Sigmoid colon (tissue), 7 donors: ENCODE measurements around the gene NFIA. TPM values are rescaled to one million over a fixed set of nuclear protein-coding genes. Genes with fewer than 3 reads are reported as not detected.

Source experiments
- DNase-seq: peaks from one replicate; pipeline ENCODE4 v3.0.0-alpha.2; 2019
- H3K27ac ChIP-seq, 4 donors: fragments of 200-600 bp; sonication (generic); one replicate each; pipeline ENCODE4 v1.5.1; 2016 to 2019; ENCODE audit warnings: mild to moderate bottlenecking in 1 of 4
- H3K27me3 ChIP-seq, 3 donors: fragments of 200-600 bp; sonication (generic); one replicate each; pipeline ENCODE4 v1.5.1; 2019; ENCODE audit warnings: mild to moderate bottlenecking in 1 of 3
- H3K36me3 ChIP-seq, 4 donors: fragments of 200-600 bp; sonication (generic); one replicate each; pipeline ENCODE4 v1.5.1; 2016 to 2019
- H3K4me1 ChIP-seq, 4 donors: fragments of 200-600 bp; sonication (generic); one replicate each; pipeline ENCODE4 v1.5.1; 2017 to 2019
- H3K4me3 ChIP-seq, 4 donors: fragments of 200-600 bp; sonication (generic); one replicate each; pipeline ENCODE4 v1.5.1; 2017 to 2019; ENCODE audit warnings: mild to moderate bottlenecking in 2 of 4, moderate library complexity in 1 of 4
- H3K9me3 ChIP-seq, 4 donors: fragments of 200-600 bp in 3 of 4; sonication (generic) in 3 of 4; one replicate each; pipeline versions ENCODE4 v1.5.1 to v1.6.1; 2013 to 2019
- CTCF ChIP-seq, 4 experiments: fragments of 450-650 bp in 3 of 4; fragments of 200-600 bp in 1 of 4; IDR thresholded peaks; one replicate each; pipeline ENCODE4 v1.5.1; 2016 to 2019; ENCODE audit warnings: antibody characterized with exemption in 4 of 4, mild to moderate bottlenecking in 3 of 4, moderate library complexity in 2 of 4
- EP300 ChIP-seq, 4 donors: sonication (generic); formaldehyde crosslinking; IDR thresholded peaks; one replicate each; pipeline ENCODE4 v1.6.1; 2017; ENCODE audit warnings: antibody characterized with exemption in 4 of 4
- POLR2A ChIP-seq, 2 donors: fragments of 450-650 bp; IDR thresholded peaks; one replicate each; pipeline ENCODE4 v1.6.1; 2016; ENCODE audit warnings: antibody characterized with exemption in 2 of 2, mild to moderate bottlenecking in 2 of 2, moderate library complexity in 2 of 2
- POLR2AphosphoS5 ChIP-seq, 4 donors: sonication (generic); formaldehyde crosslinking; IDR thresholded peaks; one replicate each; pipeline ENCODE4 v1.6.1; 2017; ENCODE audit warnings: antibody characterized with exemption in 4 of 4
- WGBS, 2 donors: extraction: QIAGEN DNeasy Blood & Tissue Kit; methylation state at CpG; one replicate each; pipeline ENCODE4 v1.1.7; 2013; 5-methylcytosine and 5-hydroxymethylcytosine counted together
- intact Hi-C: fragments of 100-400 bp; cut with DNase I; formaldehyde crosslinking; loops from one replicate; pipeline ENCODE4 v1.15.1; 2023
- polyA plus RNA-seq, 3 donors: library from polyadenylated mRNA; stranded (reverse); fragments of 200-250 nt; gene quantifications; one replicate each; pipeline ENCODE4 v1.2.3, GENCODE V29; 2013
- total RNA-seq, 4 donors: library from RNA; depleted of rRNA; stranded (reverse); fragments of >200 nt; gene quantifications; one replicate each; pipeline ENCODE4 v1.1.0, GENCODE V29; 2016
- donor health status: healthy with polysubstance abuse.
- donor health status: Bipolar disorder and iron deficiency.
- donor health status: healthy.

Gene NFIA
- total and polyA plus RNA-seq, 7 donors, result 2.3 to 154 (median 79.7) TPM

DNA sequence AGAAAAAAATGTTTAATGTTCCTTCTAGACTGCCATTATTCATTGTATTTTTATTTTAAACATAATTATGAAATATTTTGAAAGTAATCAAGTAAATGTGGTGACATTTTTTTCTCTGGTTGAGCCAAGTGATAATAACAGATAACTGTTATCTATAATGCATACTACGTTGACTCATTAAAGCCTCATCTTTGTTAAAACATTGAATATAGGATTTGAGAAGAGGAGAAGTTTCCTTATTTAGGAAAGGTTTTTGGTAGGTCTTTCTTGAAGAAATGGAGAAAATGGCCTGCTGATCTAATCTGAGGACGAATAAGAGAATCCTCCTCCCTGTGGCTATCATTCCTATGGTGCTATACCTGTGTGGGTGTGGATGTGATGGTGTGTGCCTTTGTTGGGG lies 89.0 kb downstream of the NFIA start:
- intact Hi-C loops, result no loop called here
- Histone ChIP-seq H3K4me3 (no peak overlapping the region), H3K27me3 (no peaks in the 10 kb centered on the region), H3K36me3 (no peaks in the 10 kb centered on the region), H3K27ac (peak overlapping the region; percentile 64 to 76 (median 70)), H3K9me3 (no peaks in the 10 kb centered on the region), H3K4me1 (peaks cover 0 to 88% (median 73%) of the 10 kb centered on the region in 4 donors)
- TF ChIP-seq POLR2AphosphoS5 (IDR thresholded peaks at IDR 0.05), result no peak
- no peak for TF ChIP-seq POLR2A (IDR thresholded peaks at IDR 0.05)
- no peak for TF ChIP-seq EP300 (IDR thresholded peaks at IDR 0.05)
- TF ChIP-seq CTCF (IDR thresholded peaks at IDR 0.05), result no peak
- DNase-seq, result no peak
- 89 to 93% methylated on average over 2 of the region's 2 CpGs for WGBS, 2 donors

DNA sequence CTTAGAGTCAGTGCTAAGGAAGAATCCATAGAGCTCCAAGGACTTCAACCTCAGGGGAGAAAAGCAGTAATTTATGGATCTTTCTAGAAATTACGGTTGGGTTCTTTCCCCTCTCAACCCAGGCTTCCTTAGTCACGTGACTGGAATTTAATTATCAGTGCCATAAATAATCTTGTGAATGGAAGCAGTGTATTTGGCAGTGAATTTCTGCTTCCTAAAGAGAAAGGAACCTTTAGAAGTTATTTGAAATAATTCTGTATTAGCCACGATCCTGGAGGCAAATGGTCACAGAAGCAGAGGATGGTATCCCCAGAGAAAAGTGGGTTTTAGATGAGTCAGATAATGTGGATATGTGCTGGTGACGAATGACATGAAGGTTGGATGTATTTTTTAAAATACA lies 89.6 kb downstream of the NFIA start:
- no peak for DNase-seq
- H3K4me1 ChIP-seq, result peaks cover 0 to 92% (median 74%) of the 10 kb centered on the region in 4 donors
- intact Hi-C loops, result no loop called here
- no peak overlapping the region for H3K4me3 ChIP-seq
- WGBS, 2 donors, result 62 to 90% methylated on average over 4 of the region's 4 CpGs
- no peaks in the 10 kb centered on the region for H3K9me3 ChIP-seq
- no peaks in the 10 kb centered on the region for H3K36me3 ChIP-seq
- no peaks in the 10 kb centered on the region for H3K27me3 ChIP-seq
- H3K27ac ChIP-seq, result peak overlapping the region; percentile 64 to 76 (median 70)
- TF ChIP-seq POLR2A (IDR thresholded peaks at IDR 0.05) (no peak), CTCF (IDR thresholded peaks at IDR 0.05) (no peak), EP300 (IDR thresholded peaks at IDR 0.05) (no peak)

GRCh38 chr1:61173118-61173517 lies 90.8 kb downstream of the NFIA start:
- 88 to 93% methylated on average over 6 of the region's 6 CpGs for WGBS, 2 donors
- H3K27ac ChIP-seq, result peak overlapping the region; percentile 64 to 76 (median 70)
- TF ChIP-seq POLR2A (IDR thresholded peaks at IDR 0.05) (no peak), EP300 (IDR thresholded peaks at IDR 0.05) (no peak)

GRCh38 chr1:61174060-61174795 lies 91.9 kb downstream of the NFIA start:
- intact Hi-C loops, result no loop called here
- 95 to 96% methylated on average over 5 of the region's 5 CpGs for WGBS, 2 donors

More at GRCh38 chr1:61173118-61173517, 90.8 kb downstream of the NFIA start:
- H3K4me1 ChIP-seq, result peaks cover 0 to 92% (median 79%) of the 10 kb centered on the region in 4 donors
- intact Hi-C loops, result no loop called here
- H3K27me3 ChIP-seq, result no peaks in the 10 kb centered on the region
- H3K36me3 ChIP-seq, result no peaks in the 10 kb centered on the region
- no peak for DNase-seq
- no peak overlapping the region for H3K4me3 ChIP-seq
- H3K9me3 ChIP-seq, result no peaks in the 10 kb centered on the region

More at GRCh38 chr1:61174060-61174795, 91.9 kb downstream of the NFIA start:
- H3K4me1 ChIP-seq, result peaks cover 0 to 88% (median 73%) of the 10 kb centered on the region in 4 donors
- H3K36me3 ChIP-seq, result no peaks in the 10 kb centered on the region
- no peaks in the 10 kb centered on the region for H3K9me3 ChIP-seq
- H3K27me3 ChIP-seq, result no peaks in the 10 kb centered on the region
- DNase-seq, result no peak
- H3K27ac ChIP-seq, result peak overlapping the region in 3 of 4 donors; percentile 4 to 76 (median 73)
- TF ChIP-seq EP300 (IDR thresholded peaks at IDR 0.05), result no peak
- TF ChIP-seq POLR2AphosphoS5 (IDR thresholded peaks at IDR 0.05), result no peak
- no peak for TF ChIP-seq CTCF (IDR thresholded peaks at IDR 0.05)
- no peak for TF ChIP-seq POLR2A (IDR thresholded peaks at IDR 0.05)
- no peak overlapping the region for H3K4me3 ChIP-seq
